IMR-90 (cell line): ENCODE measurements around the gene EMID1.

ENCODE experiments used
- CEBPB ChIP-seq: IDR thresholded peaks from 2 replicates; pipeline ENCODE4 v1.6.1; 2012; ENCODE audit warnings: low read depth, low read length, improper control_type of control experiment
- CTCF ChIP-seq: conservative IDR thresholded peaks from 2 replicates; pipeline ENCODE4 v1.5.1; 2012; ENCODE audit warnings: mild to moderate bottlenecking, low read depth, low read length, improper control_type of control experiment
- MXI1 ChIP-seq: IDR thresholded peaks from 2 replicates; pipeline ENCODE4 v1.6.1; 2012; ENCODE audit warnings: low read depth, mild to moderate bottlenecking, low read length, moderate library complexity, borderline replicate concordance
- POLR2A ChIP-seq: IDR thresholded peaks from 2 replicates; pipeline ENCODE4 v1.6.1; 2012; ENCODE audit warnings: mild to moderate bottlenecking, low read depth, low read length
- RCOR1 ChIP-seq: IDR thresholded peaks from 2 replicates; pipeline ENCODE4 v1.6.1; 2012; ENCODE audit warnings: mild to moderate bottlenecking, low read length, improper control_type of control experiment; ENCODE audit not compliant: insufficient replicate concordance
- RFX5 ChIP-seq: IDR thresholded peaks from 2 replicates; pipeline ENCODE4 v1.8.0; 2012; ENCODE audit warnings: low read depth, mild to moderate bottlenecking, low read length, moderate library complexity
- USF2 ChIP-seq: fragments of 150-350 bp; IDR thresholded peaks from 2 replicates; pipeline ENCODE4 v1.6.1; 2017; ENCODE audit warnings: mild to moderate bottlenecking, antibody characterized with exemption, low read length, low read depth

GRCh38 chr22:29202212-29203192 is 3.2 kb upstream of the EMID1 start:
- TF ChIP-seq CTCF: peak; percentile 38
- TF ChIP-seq POLR2A: no peak
- TF ChIP-seq RFX5: no peak
- TF ChIP-seq MXI1: no peak
- TF ChIP-seq CEBPB: no peak
- no peak for TF ChIP-seq RCOR1
- no peak for TF ChIP-seq USF2
